ENCODE results near the gene CEP19. TPM values are rescaled to one million over a fixed set of nuclear protein-coding genes. Genes with fewer than 3 reads are reported as not detected.
"Not testable (repeated sequence)": the region's sequence is repeated elsewhere in the genome, so short reads cannot be mapped to it uniquely, and the experiment has no call there.

The CEP19 gene
- 1 to 10 TPM; 1.3 to 1.7 TPM for total RNA-seq
- long read RNA-seq, partial matches to known transcripts, result 0 of 1 reads
- long read RNA-seq, other reads (novel, unspliced or antisense), result 0 of 1 reads

DNA sequence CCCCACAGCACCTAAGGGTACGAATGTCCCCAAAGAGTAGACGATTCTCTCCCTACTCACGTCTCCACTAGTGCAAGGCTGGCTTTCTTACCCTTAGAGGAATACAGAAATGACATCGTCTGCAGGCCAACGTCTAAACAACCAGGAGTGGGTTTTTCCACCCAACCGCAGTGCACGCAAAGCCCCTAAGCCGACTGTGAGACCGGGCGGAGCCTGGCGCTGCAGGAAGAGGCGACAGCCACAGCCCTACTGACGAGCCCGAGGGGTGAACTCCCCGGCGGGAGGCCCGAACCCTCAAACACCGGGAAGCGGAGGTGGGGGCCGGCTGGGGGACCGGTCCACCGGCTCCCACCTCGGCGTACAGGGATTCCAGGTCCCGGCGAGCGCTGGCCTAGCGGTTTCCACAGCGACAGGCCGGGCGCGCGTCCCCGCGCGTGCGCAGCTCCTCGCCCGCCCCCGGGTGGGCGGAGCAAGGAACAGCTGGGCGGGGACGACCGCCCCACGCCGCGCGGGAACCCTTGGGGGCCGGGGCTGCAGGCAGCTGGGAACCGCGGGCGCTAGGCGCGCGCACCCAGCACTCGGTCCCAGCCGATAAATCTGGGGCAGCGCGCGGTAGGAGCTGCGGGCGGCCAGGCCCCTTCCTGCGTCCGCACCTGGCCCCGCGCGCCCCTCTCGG is at the start of gene CEP19, which contains the start of gene PIGX:
CEP19 (minus strand) TSS at position 413 of the 676 bp plus-strand sequence. CDS start 3,593 bp downstream, outside the sequence.
PIGX (plus strand) TSS at position 540 of the 676 bp plus-strand sequence.
- DNase-seq (peak; percentile 85), ATAC-seq (peak; percentile 98)
- intact Hi-C loops (cut with DNase I), result no loop called here

DNA sequence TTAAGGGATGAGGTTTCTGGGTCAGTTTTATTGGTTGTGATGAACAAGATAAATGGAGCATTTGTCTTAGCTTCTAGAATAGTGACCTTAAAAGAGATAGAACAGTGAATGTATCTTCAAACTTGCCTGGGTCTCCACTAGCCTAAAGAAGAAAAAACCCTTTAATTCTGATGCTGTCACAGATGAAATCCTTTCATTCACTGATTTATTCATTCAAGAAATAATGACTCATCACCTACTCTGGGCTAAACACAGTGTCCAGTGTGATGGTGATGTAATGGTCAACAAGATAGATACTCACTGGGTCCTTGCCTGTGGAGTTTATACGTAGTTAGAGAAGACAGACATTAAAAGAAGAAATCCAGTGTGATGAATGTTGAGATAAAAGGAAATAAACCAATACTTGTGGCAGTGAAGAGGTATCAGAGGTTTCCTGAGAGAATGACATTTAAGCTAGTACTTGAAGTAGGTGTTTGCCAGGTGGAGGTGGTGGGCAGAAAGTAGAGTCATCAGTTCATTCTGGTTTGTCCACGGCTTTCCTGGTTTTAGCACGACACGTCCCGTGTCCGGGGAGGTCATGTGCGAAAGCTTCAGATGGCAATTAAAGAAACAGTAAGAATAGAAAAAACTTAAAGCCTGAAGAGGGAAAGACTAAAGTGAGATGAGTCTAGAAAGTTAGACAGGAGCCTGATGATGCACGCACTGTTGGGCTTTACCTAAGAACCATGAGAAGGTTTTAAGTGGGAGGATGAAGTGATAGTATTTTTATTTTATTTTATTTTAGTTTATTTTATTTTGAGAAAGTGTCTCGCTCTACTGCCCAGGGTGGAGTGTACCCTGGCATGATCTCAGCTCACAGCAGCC is 46.1 kb upstream of the CEP19 start:
- no peak for DNase-seq
- ATAC-seq, result peak in 1 of 2 donors; percentile 89
- intact Hi-C loops (cut with DNase I), result loop anchor here in 1 of 2 donors (10.0 kb wide), 1 partner anchor 47 kb away; no protein-coding TSS in a partner anchor

DNA sequence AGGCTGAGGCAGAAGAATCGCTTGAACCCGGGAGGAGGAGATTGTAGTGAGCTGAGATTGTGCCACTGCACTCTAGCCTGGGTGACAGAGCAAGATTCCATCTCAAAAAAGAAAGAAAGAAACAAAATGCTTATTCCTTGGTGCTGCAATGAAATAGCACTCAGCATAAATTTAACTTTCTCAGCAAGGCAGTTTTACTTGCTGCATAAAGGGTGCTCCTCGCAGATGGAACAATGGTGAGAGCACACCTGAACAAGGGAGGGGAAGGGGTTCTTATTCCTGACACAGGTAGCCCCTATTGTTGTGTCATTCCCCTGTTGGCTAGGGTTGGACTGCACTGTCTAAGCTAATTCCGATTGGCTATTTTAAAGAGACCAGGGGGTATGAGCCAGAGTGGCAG is 44.7 kb upstream of the CEP19 start:
- ATAC-seq (no peak), DNase-seq (no peak)
- intact Hi-C loops (cut with DNase I), result loop anchor here in 1 of 2 donors (10.0 kb wide), 1 partner anchor 48 kb away; no protein-coding TSS in a partner anchor

GRCh38 chr3:196754091-196754981 is 42.3 kb upstream of the CEP19 start:
- no peak for ATAC-seq
- intact Hi-C loops (cut with DNase I), result loop anchor here in 1 of 2 donors (10.0 kb wide), 1 partner anchor 50 kb away; no protein-coding TSS in a partner anchor

GRCh38 chr3:196753201-196753600 is 41.2 kb upstream of the CEP19 start:
- DNase-seq, result no peak
- no peak for ATAC-seq
- intact Hi-C loops (cut with DNase I), result loop anchor here in 1 of 2 donors (10.0 kb wide), 1 partner anchor 52 kb away; no protein-coding TSS in a partner anchor

More at GRCh38 chr3:196754091-196754981, 42.3 kb upstream of the CEP19 start:
- no peak for DNase-seq

DNA sequence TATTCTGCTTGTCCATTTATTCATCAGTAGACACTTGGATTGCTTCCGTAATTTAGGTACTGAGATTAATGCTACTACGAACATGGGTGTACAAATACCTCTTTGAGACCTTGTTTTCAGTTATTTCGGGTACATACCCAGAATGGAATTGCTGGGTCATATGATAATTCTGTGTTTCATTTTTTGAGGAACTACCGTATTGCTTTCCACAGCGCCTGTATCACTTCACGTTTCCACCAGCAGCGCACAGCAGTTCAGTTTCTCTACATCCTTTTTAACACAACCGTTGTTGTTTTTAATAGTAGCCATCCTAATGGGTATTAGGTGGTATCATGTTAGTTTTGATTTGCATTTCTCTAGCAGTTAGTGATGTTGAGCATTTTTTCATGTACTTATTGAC is 37.1 kb upstream of the CEP19 start:
- intact Hi-C loops (cut with DNase I), result no loop called here
- DNase-seq (no peak), ATAC-seq (no peak)

DNA sequence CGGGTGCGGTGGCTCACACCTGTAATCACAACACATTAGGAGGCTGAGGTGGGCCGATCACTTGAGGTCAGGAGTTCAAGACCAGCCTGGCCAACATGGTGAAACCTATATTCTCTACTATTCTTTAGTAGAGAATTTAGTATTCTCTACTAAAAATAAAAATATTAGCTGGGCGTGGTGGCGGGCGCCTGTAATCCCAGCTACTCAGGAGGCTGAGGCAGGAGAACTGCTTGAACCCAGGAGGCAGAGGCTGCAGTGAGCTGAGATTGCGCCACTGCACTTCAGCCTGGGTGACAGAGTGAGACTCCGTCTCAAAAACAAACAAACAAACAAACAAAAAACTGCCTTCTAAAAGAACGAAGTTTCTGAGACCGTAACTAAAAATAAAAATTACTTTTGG is 31.5 kb upstream of the CEP19 start:
- ATAC-seq; intact Hi-C loops (cut with DNase I); DNase-seq: not testable (repeated sequence)

- intact Hi-C loops (cut with DNase I), result no loop called here
- no peak for ATAC-seq
Observed at GRCh38 chr3:196741249-196741889, 29.3 kb upstream of the CEP19 start.

DNA sequence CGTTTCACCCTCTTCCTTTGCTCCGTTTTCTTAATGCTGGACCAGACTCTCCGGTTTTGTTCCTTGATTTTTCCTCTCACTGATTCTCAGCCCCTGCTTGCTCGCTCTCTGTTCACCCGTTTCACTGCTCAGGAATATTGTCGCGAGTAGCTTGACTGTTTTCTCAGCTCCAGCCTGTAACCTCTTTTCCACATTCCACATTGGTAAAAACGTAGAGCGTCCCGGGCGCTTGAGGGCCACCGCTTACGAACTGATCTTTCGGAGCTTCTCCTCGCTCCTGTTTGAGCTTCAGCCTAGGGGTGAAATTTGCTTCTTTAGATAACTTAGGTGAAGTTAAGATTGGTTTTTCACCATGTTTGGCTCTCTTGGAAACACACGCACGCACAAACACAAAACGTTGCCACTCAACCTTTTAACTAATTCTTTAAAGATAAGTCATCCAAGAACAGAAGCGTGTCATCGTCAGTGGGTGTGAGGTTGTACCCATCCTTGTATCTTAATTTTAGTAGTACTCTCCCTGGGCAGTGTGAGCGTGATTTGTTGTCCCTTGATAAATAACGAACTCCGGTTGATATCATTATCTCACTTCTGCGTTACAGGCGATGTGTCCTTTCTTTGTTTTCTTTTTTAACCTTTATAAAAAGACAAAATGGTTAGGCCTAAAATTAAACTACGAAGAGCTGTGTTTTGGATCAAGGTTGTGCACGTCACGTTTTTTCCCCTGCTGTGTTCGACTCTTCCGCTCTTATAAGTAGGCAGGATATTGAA is 28.6 kb upstream of the CEP19 start:
- ATAC-seq (peak; percentile 16 to 31), DNase-seq (no peak)
- intact Hi-C loops (cut with DNase I), result no loop called here

More at GRCh38 chr3:196741249-196741889, 29.3 kb upstream of the CEP19 start:
- DNase-seq, result no peak

DNA sequence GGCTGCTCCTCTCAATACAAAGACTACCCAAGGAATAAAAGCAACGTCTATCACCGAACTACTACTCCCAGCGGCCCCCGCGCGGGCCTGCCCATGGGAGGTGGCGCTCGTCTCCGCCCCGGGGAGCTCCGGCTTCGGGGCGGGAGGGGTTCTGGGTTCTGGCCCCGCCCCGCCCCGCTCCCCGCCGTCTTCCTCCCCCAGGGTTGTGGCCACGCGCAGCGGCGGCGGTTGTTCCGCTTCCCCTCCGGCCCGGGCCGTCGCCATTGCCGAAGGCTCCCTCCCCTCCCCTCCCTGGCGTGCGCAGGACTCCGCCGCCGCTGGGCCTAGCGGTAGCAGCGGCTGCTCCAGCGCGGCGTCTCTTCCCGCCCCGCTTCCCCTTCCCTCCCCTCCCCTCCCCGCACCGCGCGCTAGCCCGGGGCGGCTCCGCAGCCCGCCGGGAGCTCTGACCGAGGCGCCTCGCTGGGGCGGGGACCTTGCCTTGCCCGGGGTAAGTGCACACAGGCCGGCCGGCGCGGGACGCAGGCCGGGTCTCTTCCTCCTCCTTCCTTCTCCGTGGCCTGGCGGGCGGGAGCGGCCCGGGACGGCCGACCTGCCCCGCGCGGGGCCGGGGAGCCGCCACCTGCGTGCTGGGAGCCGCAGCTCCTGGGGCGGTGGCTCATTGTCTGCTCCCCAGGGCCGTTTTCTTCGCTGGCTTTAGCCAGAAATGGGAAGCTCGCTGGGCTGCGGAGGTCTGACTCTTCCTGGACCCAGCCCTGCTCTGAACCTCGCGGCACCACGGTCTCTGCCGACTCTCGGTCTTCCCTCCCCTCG is 27.8 kb upstream of the CEP19 start, which contains the start of gene PAK2:
PAK2 (plus strand) TSS at position 187 of the 810 bp plus-strand sequence. CDS start 42,790 bp downstream, outside the sequence.
- peak; percentile 96 to 98 for ATAC-seq

DNA sequence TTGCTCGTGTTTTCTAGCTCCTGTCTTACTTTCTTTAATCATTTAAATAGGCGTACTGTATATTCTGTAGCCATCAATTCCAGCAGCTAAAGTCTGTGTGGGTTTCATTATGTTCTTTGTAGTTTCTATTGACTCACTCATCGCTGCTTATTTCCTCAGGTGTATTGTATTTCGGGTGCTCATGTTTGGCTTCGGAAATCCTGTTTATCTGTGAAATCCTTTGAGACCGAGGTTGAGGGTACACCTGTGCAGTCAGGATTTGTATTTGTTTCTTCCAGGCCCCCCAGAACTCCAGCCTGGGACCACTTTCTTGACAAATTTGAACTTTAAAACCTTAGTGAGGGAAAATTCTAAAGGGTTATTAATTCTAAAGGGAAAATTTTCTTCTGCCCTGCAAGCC is 25.6 kb upstream of the CEP19 start:
- DNase-seq, result no peak

More for the DNA sequence above, 27.8 kb upstream of the CEP19 start, which contains the start of gene PAK2:
- intact Hi-C loops (cut with DNase I), result no loop called here
- DNase-seq, result peak; percentile 94

DNA sequence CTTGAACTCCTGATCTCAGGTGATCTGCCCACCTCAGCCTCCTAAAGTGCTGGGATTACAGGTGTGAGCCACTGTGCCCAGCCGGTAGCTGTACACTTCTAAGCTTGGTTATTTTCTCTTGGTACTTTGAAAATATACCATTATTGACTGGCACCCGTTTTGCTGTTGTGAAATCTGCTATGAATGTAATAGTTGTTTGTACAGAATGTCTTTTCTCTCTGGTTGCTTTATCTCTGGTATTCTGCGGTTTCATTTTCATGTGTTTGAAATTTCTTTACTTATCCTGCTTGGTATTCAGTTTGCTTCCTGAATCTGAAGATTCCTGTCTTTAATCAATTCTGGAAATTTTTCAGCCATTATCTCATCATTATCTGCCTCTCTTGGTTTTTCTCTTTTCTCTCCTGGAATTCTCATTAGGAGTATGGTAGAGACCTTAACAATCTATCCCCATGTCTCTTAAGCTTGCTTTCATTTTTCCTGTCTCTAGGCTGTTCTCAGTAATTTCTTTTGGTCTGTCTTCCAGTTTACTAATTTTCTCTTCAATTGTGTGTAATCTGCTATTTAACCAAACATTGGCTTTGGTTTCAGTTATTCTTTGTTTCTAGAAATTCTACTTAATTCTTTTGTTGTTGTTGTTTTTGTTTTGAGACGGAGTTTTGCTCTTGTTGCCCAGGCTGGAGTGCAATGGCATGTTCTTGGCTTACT is 24.8 kb upstream of the CEP19 start:
- no peak for ATAC-seq
- intact Hi-C loops (cut with DNase I), result no loop called here

More for the DNA sequence above, 25.6 kb upstream of the CEP19 start:
- no peak for ATAC-seq
- intact Hi-C loops (cut with DNase I), result no loop called here

DNA sequence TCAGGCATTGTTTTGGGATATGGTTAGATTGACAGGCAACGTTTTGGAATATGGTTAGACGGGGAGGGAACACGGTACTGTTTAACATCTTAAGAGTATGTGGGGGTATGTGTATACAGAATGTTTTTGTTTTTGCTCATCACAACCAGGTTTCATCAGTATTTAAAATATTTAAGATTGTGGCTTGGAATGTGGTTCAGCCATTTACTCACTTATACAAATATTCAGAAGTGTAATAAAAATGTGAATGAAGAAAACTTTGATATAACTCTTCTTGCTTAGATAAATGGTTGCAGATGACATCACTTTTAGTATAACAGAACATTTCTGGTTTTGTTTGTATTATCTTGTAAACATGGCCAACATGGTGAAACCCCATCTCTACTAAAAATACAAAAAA is 23.7 kb upstream of the CEP19 start:
- ATAC-seq (no peak), DNase-seq (no peak)
- intact Hi-C loops (cut with DNase I), result no loop called here

More for the DNA sequence above, 24.8 kb upstream of the CEP19 start:
- DNase-seq, result no peak

GRCh38 chr3:196726788-196727675 is 15.0 kb upstream of the CEP19 start:
- DNase-seq (no peak), ATAC-seq (no peak)
- intact Hi-C loops (cut with DNase I), result no loop called here

DNA sequence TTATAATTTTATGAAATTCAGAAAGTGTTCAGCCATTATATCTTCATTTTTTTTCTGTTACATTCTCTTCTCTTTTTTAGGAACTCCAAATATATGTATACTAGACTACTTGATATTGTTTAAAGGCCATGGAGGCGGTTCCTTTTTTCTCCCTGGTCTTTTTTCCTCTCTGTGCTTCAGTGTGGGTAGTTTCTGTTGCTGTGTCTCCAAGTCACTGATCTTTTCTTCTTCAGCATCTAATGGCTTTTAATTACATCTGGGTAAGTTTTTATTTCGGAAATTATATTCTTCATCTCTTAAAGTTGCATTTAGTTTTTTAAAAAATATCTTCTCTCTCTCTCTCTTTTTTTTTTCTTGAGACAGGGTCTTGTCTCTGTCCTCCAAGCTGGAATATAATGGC is 9.0 kb upstream of the CEP19 start:
- no peak for ATAC-seq

More for the DNA sequence above, 9.0 kb upstream of the CEP19 start:
- DNase-seq, result no peak
- intact Hi-C loops (cut with DNase I), result no loop called here

Data from left cardiac atrium (tissue), 4 donors.